IPS-18c (cell line): ENCODE results near the gene WWTR1.

Source experiments
- H3K4me3 ChIP-seq: 2 replicates; pipeline ENCODE4 v1.7.0; 2013; ENCODE audit warnings: low read depth, mild to moderate bottlenecking, low read length, moderate library complexity; ENCODE audit not compliant: insufficient read depth
- H3K9me3 ChIP-seq: one replicate; pipeline ENCODE4 v1.6.1; 2013; ENCODE audit warnings: mild to moderate bottlenecking, low read length, moderate library complexity; ENCODE audit not compliant: control insufficient read depth, insufficient read depth

The WWTR1 gene

GRCh38 chr3:149658744-149659497 lies 1.1 kb upstream of the WWTR1 start:
- Histone ChIP-seq H3K4me3 (peak overlapping the region; percentile 88), H3K9me3 (peaks cover 2% of the 10 kb centered on the region)

- H3K9me3 ChIP-seq, result peaks cover 2% of the 10 kb centered on the region
- peak overlapping the region; percentile 88 for H3K4me3 ChIP-seq
These were observed 402 bp downstream of the WWTR1 start for GRCh38 chr3:149657321-149657925.

- peak overlapping the region; percentile 88 for H3K4me3 ChIP-seq
- peaks cover 2% of the 10 kb centered on the region for H3K9me3 ChIP-seq
These were observed 1.8 kb downstream of the WWTR1 start for GRCh38 chr3:149655826-149656574.

- peaks cover 2% of the 10 kb centered on the region for H3K9me3 ChIP-seq
- no peak overlapping the region for H3K4me3 ChIP-seq
These were observed 3.6 kb downstream of the WWTR1 start for GRCh38 chr3:149654188-149654601.

- Histone ChIP-seq H3K9me3 (peaks cover 2% of the 10 kb centered on the region), H3K4me3 (no peak overlapping the region)
These were observed 4.3 kb downstream of the WWTR1 start for GRCh38 chr3:149653564-149653963.

- peaks cover under 1% of the 10 kb centered on the region for H3K9me3 ChIP-seq
- no peak overlapping the region for H3K4me3 ChIP-seq
These were observed 4.7 kb downstream of the WWTR1 start for GRCh38 chr3:149653136-149653535.

GRCh38 chr3:149650828-149651227 lies 7.0 kb downstream of the WWTR1 start:
- Histone ChIP-seq H3K9me3 (no peaks in the 10 kb centered on the region), H3K4me3 (no peak overlapping the region)

- H3K4me3 ChIP-seq, result no peak overlapping the region
These were observed 9.3 kb downstream of the WWTR1 start for GRCh38 chr3:149648525-149648924.

GRCh38 chr3:149647812-149648211 lies 10.0 kb downstream of the WWTR1 start:
- H3K9me3 ChIP-seq, result no peaks in the 10 kb centered on the region
- no peak overlapping the region for H3K4me3 ChIP-seq

More at GRCh38 chr3:149648525-149648924, 9.3 kb downstream of the WWTR1 start:
- no peaks in the 10 kb centered on the region for H3K9me3 ChIP-seq

- Histone ChIP-seq H3K4me3 (no peak overlapping the region), H3K9me3 (no peaks in the 10 kb centered on the region)
These were observed 10.5 kb downstream of the WWTR1 start for GRCh38 chr3:149647285-149647684.

GRCh38 chr3:149646181-149646766 lies 11.6 kb downstream of the WWTR1 start:
- Histone ChIP-seq H3K4me3 (no peak overlapping the region), H3K9me3 (no peaks in the 10 kb centered on the region)

- H3K4me3 ChIP-seq, result no peak overlapping the region
- no peaks in the 10 kb centered on the region for H3K9me3 ChIP-seq
These were observed 13.9 kb downstream of the WWTR1 start for GRCh38 chr3:149643963-149644362.

GRCh38 chr3:149643482-149643798 lies 14.4 kb downstream of the WWTR1 start:
- no peak overlapping the region for H3K4me3 ChIP-seq
- H3K9me3 ChIP-seq, result no peaks in the 10 kb centered on the region

GRCh38 chr3:149640976-149641728 lies 16.7 kb downstream of the WWTR1 start:
- Histone ChIP-seq H3K4me3 (no peak overlapping the region), H3K9me3 (no peaks in the 10 kb centered on the region)

GRCh38 chr3:149639093-149639486 lies 18.7 kb downstream of the WWTR1 start:
- Histone ChIP-seq H3K9me3 (no peaks in the 10 kb centered on the region), H3K4me3 (no peak overlapping the region)

- Histone ChIP-seq H3K9me3 (no peaks in the 10 kb centered on the region), H3K4me3 (no peak overlapping the region)
These were observed 19.4 kb downstream of the WWTR1 start for GRCh38 chr3:149638228-149639092.
